ENCODE data around the gene RAP1GAP. TPM values are rescaled to one million over a fixed set of nuclear protein-coding genes. Genes with fewer than 3 reads are reported as not detected.

RAP1GAP gene
- total and polyA plus RNA-seq, 2 of the 13 experiments (the other 11 are each of a cell fraction or from before 2014, with no cell fraction given): 11.9 to 37.5 TPM

DNA sequence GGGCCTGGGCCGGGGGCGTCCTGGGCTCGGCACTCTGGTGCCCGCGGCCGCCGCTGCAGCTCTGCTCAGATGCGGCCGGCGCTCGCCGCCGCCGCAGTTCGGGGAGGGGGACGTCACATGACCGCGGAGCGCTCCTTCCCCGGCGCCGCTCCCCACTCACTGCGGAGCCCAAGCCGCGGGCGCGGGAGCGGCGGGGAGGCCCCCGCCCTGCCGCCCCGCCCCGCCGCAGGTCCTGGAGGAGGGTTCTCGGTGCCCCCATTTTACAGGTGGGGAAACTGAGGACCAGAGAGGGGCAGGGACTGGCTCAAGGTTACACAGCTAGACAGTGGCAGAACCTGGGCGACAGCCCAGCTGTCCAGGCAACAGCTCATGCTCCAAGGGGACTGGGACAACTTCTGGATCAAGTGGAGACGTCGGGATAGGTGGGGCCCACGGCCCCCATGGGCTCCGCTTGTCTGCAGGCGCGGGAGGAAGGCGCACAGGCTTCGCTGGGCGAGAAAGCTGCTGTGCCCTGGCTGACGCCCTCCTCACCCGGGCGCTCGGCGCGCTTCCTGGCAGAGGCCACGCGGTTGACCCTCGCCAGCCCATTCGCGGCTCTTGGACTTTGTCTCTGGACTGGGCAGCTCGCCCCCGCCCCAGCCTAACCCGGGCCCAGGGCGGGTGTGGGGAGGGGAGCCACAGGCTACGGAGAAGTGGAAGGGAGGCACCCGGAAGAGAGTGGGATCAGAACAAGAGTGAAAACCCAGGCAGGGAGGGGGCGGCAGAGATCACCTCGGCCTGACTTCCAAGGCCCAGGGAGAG, at the start of gene RAP1GAP (continued):
- TF ChIP-seq PHF21A (CRISPR knock-in tag; IDR thresholded peaks at IDR 0.05) (peak; percentile 93), SRY (CRISPR knock-in tag; IDR thresholded peaks at IDR 0.05) (no peak; the same call in none of the 2 replicates), ZSCAN21 (CRISPR knock-in tag; IDR thresholded peaks at IDR 0.05; ENCODE audit: borderline replicate concordance) (peak; percentile 89; the same call in 1 of the 2 replicates), TAF15 (IDR thresholded peaks at IDR 0.05; ENCODE audit: low read depth, low read length, poor library complexity, severe bottlenecking) (peak; percentile 76), ZNF430 (CRISPR knock-in tag; IDR thresholded peaks at IDR 0.05) (0 out of 2 replicates have a peak, but pooled peaks have one; percentile 32), ZNF550 (CRISPR knock-in tag; IDR thresholded peaks at IDR 0.05; ENCODE audit: borderline replicate concordance) (0 out of 2 replicates have a peak, but pooled peaks have one; percentile 62), ZNF879 (CRISPR knock-in tag; IDR thresholded peaks at IDR 0.05) (no peak; the same call in 1 of the 2 replicates), ZFX (CRISPR knock-in tag; IDR thresholded peaks at IDR 0.05; ENCODE audit: low read depth) (peak; percentile 64), ASH2L (IDR thresholded peaks at IDR 0.05; ENCODE audit: insufficient read length, low read depth, low read length) (peak; percentile 77)
- TF ChIP-seq, protein P1, sequence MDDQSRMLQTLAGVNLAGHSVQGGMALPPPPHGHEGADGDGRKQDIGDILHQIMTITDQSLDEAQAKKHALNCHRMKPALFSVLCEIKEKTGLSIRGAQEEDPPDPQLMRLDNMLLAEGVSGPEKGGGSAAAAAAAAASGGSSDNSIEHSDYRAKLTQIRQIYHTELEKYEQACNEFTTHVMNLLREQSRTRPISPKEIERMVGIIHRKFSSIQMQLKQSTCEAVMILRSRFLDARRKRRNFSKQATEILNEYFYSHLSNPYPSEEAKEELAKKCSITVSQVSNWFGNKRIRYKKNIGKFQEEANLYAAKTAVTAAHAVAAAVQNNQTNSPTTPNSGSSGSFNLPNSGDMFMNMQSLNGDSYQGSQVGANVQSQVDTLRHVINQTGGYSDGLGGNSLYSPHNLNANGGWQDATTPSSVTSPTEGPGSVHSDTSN (CRISPR knock-in tag; IDR thresholded peaks at IDR 0.05; ENCODE audit: borderline replicate concordance): no peak
- TF ChIP-seq, protein P2, sequence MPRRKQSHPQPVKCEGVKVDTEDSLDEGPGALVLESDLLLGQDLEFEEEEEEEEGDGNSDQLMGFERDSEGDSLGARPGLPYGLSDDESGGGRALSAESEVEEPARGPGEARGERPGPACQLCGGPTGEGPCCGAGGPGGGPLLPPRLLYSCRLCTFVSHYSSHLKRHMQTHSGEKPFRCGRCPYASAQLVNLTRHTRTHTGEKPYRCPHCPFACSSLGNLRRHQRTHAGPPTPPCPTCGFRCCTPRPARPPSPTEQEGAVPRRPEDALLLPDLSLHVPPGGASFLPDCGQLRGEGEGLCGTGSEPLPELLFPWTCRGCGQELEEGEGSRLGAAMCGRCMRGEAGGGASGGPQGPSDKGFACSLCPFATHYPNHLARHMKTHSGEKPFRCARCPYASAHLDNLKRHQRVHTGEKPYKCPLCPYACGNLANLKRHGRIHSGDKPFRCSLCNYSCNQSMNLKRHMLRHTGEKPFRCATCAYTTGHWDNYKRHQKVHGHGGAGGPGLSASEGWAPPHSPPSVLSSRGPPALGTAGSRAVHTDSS (CRISPR knock-in tag; conservative IDR thresholded peaks at IDR 0.05): no peak
- TF ChIP-seq, protein P3, sequence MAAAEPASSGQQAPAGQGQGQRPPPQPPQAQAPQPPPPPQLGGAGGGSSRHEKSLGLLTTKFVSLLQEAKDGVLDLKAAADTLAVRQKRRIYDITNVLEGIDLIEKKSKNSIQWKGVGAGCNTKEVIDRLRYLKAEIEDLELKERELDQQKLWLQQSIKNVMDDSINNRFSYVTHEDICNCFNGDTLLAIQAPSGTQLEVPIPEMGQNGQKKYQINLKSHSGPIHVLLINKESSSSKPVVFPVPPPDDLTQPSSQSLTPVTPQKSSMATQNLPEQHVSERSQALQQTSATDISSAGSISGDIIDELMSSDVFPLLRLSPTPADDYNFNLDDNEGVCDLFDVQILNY (CRISPR knock-in tag; conservative IDR thresholded peaks at IDR 0.05): no peak
- TF ChIP-seq, protein P4, sequence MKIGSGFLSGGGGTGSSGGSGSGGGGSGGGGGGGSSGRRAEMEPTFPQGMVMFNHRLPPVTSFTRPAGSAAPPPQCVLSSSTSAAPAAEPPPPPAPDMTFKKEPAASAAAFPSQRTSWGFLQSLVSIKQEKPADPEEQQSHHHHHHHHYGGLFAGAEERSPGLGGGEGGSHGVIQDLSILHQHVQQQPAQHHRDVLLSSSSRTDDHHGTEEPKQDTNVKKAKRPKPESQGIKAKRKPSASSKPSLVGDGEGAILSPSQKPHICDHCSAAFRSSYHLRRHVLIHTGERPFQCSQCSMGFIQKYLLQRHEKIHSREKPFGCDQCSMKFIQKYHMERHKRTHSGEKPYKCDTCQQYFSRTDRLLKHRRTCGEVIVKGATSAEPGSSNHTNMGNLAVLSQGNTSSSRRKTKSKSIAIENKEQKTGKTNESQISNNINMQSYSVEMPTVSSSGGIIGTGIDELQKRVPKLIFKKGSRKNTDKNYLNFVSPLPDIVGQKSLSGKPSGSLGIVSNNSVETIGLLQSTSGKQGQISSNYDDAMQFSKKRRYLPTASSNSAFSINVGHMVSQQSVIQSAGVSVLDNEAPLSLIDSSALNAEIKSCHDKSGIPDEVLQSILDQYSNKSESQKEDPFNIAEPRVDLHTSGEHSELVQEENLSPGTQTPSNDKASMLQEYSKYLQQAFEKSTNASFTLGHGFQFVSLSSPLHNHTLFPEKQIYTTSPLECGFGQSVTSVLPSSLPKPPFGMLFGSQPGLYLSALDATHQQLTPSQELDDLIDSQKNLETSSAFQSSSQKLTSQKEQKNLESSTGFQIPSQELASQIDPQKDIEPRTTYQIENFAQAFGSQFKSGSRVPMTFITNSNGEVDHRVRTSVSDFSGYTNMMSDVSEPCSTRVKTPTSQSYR (CRISPR knock-in tag; IDR thresholded peaks at IDR 0.05; ENCODE audit: borderline replicate concordance): peak; percentile 52; the same call in 1 of the 2 replicates
- TF ChIP-seq, protein P5, sequence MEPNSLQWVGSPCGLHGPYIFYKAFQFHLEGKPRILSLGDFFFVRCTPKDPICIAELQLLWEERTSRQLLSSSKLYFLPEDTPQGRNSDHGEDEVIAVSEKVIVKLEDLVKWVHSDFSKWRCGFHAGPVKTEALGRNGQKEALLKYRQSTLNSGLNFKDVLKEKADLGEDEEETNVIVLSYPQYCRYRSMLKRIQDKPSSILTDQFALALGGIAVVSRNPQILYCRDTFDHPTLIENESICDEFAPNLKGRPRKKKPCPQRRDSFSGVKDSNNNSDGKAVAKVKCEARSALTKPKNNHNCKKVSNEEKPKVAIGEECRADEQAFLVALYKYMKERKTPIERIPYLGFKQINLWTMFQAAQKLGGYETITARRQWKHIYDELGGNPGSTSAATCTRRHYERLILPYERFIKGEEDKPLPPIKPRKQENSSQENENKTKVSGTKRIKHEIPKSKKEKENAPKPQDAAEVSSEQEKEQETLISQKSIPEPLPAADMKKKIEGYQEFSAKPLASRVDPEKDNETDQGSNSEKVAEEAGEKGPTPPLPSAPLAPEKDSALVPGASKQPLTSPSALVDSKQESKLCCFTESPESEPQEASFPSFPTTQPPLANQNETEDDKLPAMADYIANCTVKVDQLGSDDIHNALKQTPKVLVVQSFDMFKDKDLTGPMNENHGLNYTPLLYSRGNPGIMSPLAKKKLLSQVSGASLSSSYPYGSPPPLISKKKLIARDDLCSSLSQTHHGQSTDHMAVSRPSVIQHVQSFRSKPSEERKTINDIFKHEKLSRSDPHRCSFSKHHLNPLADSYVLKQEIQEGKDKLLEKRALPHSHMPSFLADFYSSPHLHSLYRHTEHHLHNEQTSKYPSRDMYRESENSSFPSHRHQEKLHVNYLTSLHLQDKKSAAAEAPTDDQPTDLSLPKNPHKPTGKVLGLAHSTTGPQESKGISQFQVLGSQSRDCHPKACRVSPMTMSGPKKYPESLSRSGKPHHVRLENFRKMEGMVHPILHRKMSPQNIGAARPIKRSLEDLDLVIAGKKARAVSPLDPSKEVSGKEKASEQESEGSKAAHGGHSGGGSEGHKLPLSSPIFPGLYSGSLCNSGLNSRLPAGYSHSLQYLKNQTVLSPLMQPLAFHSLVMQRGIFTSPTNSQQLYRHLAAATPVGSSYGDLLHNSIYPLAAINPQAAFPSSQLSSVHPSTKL (CRISPR knock-in tag; IDR thresholded peaks at IDR 0.05): peak; percentile 85
- TF ChIP-seq, protein P6, sequence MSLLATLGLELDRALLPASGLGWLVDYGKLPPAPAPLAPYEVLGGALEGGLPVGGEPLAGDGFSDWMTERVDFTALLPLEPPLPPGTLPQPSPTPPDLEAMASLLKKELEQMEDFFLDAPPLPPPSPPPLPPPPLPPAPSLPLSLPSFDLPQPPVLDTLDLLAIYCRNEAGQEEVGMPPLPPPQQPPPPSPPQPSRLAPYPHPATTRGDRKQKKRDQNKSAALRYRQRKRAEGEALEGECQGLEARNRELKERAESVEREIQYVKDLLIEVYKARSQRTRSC (CRISPR knock-in tag; IDR thresholded peaks at IDR 0.05; ENCODE audit: low read depth): no peak

Data from HepG2 (cell line).